ENCODE results near the gene ANKRD13D. TPM values are rescaled to one million over a fixed set of nuclear protein-coding genes. Genes with fewer than 3 reads are reported as not detected.

The ANKRD13D gene
- total RNA-seq, 4 donors from 2014 or later: 5.8 to 10.6 (median 9.7) TPM

GRCh38 chr11:67291481-67292381 is 2.6 kb downstream of the ANKRD13D start:
- no peak for ATAC-seq
- H3K27me3 ChIP-seq: no peaks in the 10 kb centered on the region
- no peak overlapping the region for H3K27ac ChIP-seq
- no peaks in the 10 kb centered on the region for H3K36me3 ChIP-seq
- peaks cover 20 to 21% of the 10 kb centered on the region in 2 donors for H3K4me1 ChIP-seq
- H3K9me3 ChIP-seq: no peaks in the 10 kb centered on the region
- in situ Hi-C loops (cut with MboI; ENCODE audit: low sequenced_read_pairs in 4 of 4): no loop called here
- DNase-seq: no peak
- no peak for TF ChIP-seq POLR2A (IDR thresholded peaks at IDR 0.05)
- no peak for TF ChIP-seq CTCF (IDR thresholded peaks at IDR 0.05 in 4 of 5, conservative IDR thresholded peaks at IDR 0.05 in 1 of 5)
- H3K4me3 ChIP-seq: no peak overlapping the region
- intact Hi-C loops (cut with DNase I; ENCODE audit: low total_unique reads): no loop called here

GRCh38 chr11:67292671-67293070 is 3.6 kb downstream of the ANKRD13D start:
- peaks cover 16 to 21% of the 10 kb centered on the region in 2 donors for H3K4me1 ChIP-seq
- H3K9me3 ChIP-seq: no peaks in the 10 kb centered on the region
- intact Hi-C loops (cut with DNase I; ENCODE audit: low total_unique reads): no loop called here
- H3K4me3 ChIP-seq: no peak overlapping the region
- H3K27ac ChIP-seq: no peak overlapping the region
- H3K36me3 ChIP-seq: no peaks in the 10 kb centered on the region
- no peak for ATAC-seq
- DNase-seq: no peak
- H3K27me3 ChIP-seq: no peaks in the 10 kb centered on the region
- TF ChIP-seq CTCF (IDR thresholded peaks at IDR 0.05 in 4 of 5, conservative IDR thresholded peaks at IDR 0.05 in 1 of 5) (no peak), POLR2A (IDR thresholded peaks at IDR 0.05) (no peak)
- in situ Hi-C loops (cut with MboI; ENCODE audit: low sequenced_read_pairs in 4 of 4): no loop called here

- Histone ChIP-seq H3K36me3 (no peaks in the 10 kb centered on the region), H3K27me3 (no peaks in the 10 kb centered on the region), H3K4me3 (no peak overlapping the region), H3K4me1 (peaks cover 12 to 18% of the 10 kb centered on the region in 2 donors), H3K9me3 (no peaks in the 10 kb centered on the region), H3K27ac (no peak overlapping the region)
- DNase-seq (no peak), ATAC-seq (no peak)
- in situ Hi-C loops (cut with MboI; ENCODE audit: low sequenced_read_pairs in 4 of 4): no loop called here
- intact Hi-C loops (cut with DNase I; ENCODE audit: low total_unique reads): no loop called here
- TF ChIP-seq CTCF (IDR thresholded peaks at IDR 0.05 in 4 of 5, conservative IDR thresholded peaks at IDR 0.05 in 1 of 5) (no peak), POLR2A (IDR thresholded peaks at IDR 0.05) (no peak)
Measured at GRCh38 chr11:67293090-67293489, 4.0 kb downstream of the ANKRD13D start.

GRCh38 chr11:67295846-67296245 is 6.7 kb downstream of the ANKRD13D start:
- peaks cover 0 to 11% of the 10 kb centered on the region in 2 donors for H3K36me3 ChIP-seq
- in situ Hi-C loops (cut with MboI; ENCODE audit: low sequenced_read_pairs in 4 of 4) (no loop called here), intact Hi-C loops (cut with DNase I; ENCODE audit: low total_unique reads) (no loop called here)
- H3K4me3 ChIP-seq: no peak overlapping the region
- no peak for ATAC-seq
- no peaks in the 10 kb centered on the region for H3K27me3 ChIP-seq
- TF ChIP-seq POLR2A (IDR thresholded peaks at IDR 0.05): no peak
- no peak for TF ChIP-seq CTCF (IDR thresholded peaks at IDR 0.05 in 4 of 5, conservative IDR thresholded peaks at IDR 0.05 in 1 of 5)
- H3K4me1 ChIP-seq: no peaks in the 10 kb centered on the region
- no peak for DNase-seq
- no peak overlapping the region for H3K27ac ChIP-seq
- H3K9me3 ChIP-seq: no peaks in the 10 kb centered on the region

All from gastrocnemius medialis (tissue), 4 donors.